D721Med (cell line): ENCODE measurements around the gene TMPRSS11D.
A peak's percentile ranks its signal among the peaks of the same experiment; 100 is the strongest.

Source experiments
- DNase-seq: peaks from one replicate; pipeline ENCODE4 v3.0.0; 2011; ENCODE audit warnings: low spot score; ENCODE audit not compliant: insufficient read length
- FAIRE-seq: peaks from 2 replicates; lab custom pipeline; 2011; peaks lifted over from hg19 to GRCh38; lab: Jason Lieb, UNC
- CTCF ChIP-seq: IDR thresholded peaks from 2 replicates; pipeline ENCODE4 v1.5.1; 2012; ENCODE audit warnings: mild to moderate bottlenecking, control low read depth; ENCODE audit not compliant: insufficient read depth; ENCODE audit errors: missing control alignments

TMPRSS11D gene

GRCh38 chr4:67922697-67923096, 38.9 kb upstream of the TMPRSS11D start:
- FAIRE-seq (no peak), DNase-seq (no peak)
- no peak for TF ChIP-seq CTCF

GRCh38 chr4:67918428-67918827, 34.6 kb upstream of the TMPRSS11D start:
- DNase-seq: no peak
- no peak for FAIRE-seq
- TF ChIP-seq CTCF: no peak

- TF ChIP-seq CTCF: no peak
- DNase-seq: no peak
- FAIRE-seq: no peak
Observed at GRCh38 chr4:67915400-67915966, 31.7 kb upstream of the TMPRSS11D start.

- DNase-seq: no peak
- FAIRE-seq: no peak
- no peak for TF ChIP-seq CTCF
Observed at GRCh38 chr4:67912080-67912479, 28.3 kb upstream of the TMPRSS11D start.

- no peak for DNase-seq
- FAIRE-seq: no peak
- TF ChIP-seq CTCF: no peak
Observed at GRCh38 chr4:67911638-67912037, 27.8 kb upstream of the TMPRSS11D start.

GRCh38 chr4:67911141-67911540, 27.3 kb upstream of the TMPRSS11D start:
- no peak for DNase-seq
- FAIRE-seq: peak; percentile 51
- TF ChIP-seq CTCF: no peak

- DNase-seq (no peak), FAIRE-seq (no peak)
- no peak for TF ChIP-seq CTCF
Observed at GRCh38 chr4:67910585-67910905, 26.7 kb upstream of the TMPRSS11D start.
